Measurements from ENCODE around the gene HIVEP3. TPM values are rescaled to one million over a fixed set of nuclear protein-coding genes. Genes with fewer than 3 reads are reported as not detected.

HIVEP3 gene
- polyA plus RNA-seq, 1 of the 3 experiments (the other 2 are of a cell fraction) = 6.4 TPM

- TF ChIP-seq, protein P1, sequence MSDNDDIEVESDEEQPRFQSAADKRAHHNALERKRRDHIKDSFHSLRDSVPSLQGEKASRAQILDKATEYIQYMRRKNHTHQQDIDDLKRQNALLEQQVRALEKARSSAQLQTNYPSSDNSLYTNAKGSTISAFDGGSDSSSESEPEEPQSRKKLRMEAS (IDR thresholded peaks at IDR 0.05; ENCODE audit: low read depth) = no peak
- TF ChIP-seq SMC3 (IDR thresholded peaks at IDR 0.05; ENCODE audit: low read depth, low read length) (no peak), RAD21 (IDR thresholded peaks at IDR 0.05; ENCODE audit: low read length) (no peak), SIN3A (IDR thresholded peaks at IDR 0.05; ENCODE audit: borderline replicate concordance, low read depth, low read length) (no peak), USF2 (IDR thresholded peaks at IDR 0.05; ENCODE audit: borderline replicate concordance, low read depth, low read length) (no peak), FOSL2 (IDR thresholded peaks at IDR 0.05; ENCODE audit: borderline replicate concordance, low read depth) (no peak), EP300 (IDR thresholded peaks at IDR 0.05; ENCODE audit: borderline replicate concordance in 1 of 2, low read depth in 1 of 2, low read length in 1 of 2) (no peak)
- Histone ChIP-seq H3K4me1 (ENCODE audit: control insufficient read depth in 1 of 2, insufficient read depth in 2 of 2, low read depth in 1 of 2, low read length in 1 of 2) (peaks cover 5 to 23% of the 10 kb centered on the region in 2 experiments; a peak in 2 of 4 replicates), H3K9me3 (no peaks in the 10 kb centered on the region), H3K9ac (no peak overlapping the region), H3K27me3 (ENCODE audit: insufficient read depth) (no peaks in the 10 kb centered on the region), H3K36me3 (replicated peaks in 1 of 2; ENCODE audit: control insufficient read depth in 1 of 2, insufficient read depth in 2 of 2, low read length in 1 of 2) (no peaks in the 10 kb centered on the region), H3K9me2 (no peaks in the 10 kb centered on the region), H3K4me3 (ENCODE audit: low read depth in 2 of 2, low read length in 1 of 2) (no peak overlapping the region), H3K4me2 (no peak overlapping the region), H3K79me2 (ENCODE audit: insufficient read depth) (no peaks in the 10 kb centered on the region), H3K27ac (ENCODE audit: low read depth in 2 of 2, low read length in 1 of 2) (no peak overlapping the region), H2AFZ (ENCODE audit: low read depth) (no peak overlapping the region), H4K20me1 (ENCODE audit: insufficient read depth) (no peaks in the 10 kb centered on the region; the same call in 1 of the 2 replicates), H3F3A (replicated peaks; ENCODE audit: insufficient read depth) (peaks cover 5% of the 10 kb centered on the region)
- ChIA-PET POLR2A (no interaction called here), CTCF (interaction anchor here (1.2 to 4.3 kb wide), 3 partner anchors 19 to 32 kb away, joined by 3 to 20 read pairs (median 14); no protein-coding TSS in a partner anchor)
- DNase-seq = no peak
- WGBS (ENCODE audit: low lambda C conversion rate) = 93% methylated on average over 1 of the region's 1 CpG
These were observed 377.1 kb downstream of the HIVEP3 start for GRCh38 chr1:41541592-41541952.

DNA sequence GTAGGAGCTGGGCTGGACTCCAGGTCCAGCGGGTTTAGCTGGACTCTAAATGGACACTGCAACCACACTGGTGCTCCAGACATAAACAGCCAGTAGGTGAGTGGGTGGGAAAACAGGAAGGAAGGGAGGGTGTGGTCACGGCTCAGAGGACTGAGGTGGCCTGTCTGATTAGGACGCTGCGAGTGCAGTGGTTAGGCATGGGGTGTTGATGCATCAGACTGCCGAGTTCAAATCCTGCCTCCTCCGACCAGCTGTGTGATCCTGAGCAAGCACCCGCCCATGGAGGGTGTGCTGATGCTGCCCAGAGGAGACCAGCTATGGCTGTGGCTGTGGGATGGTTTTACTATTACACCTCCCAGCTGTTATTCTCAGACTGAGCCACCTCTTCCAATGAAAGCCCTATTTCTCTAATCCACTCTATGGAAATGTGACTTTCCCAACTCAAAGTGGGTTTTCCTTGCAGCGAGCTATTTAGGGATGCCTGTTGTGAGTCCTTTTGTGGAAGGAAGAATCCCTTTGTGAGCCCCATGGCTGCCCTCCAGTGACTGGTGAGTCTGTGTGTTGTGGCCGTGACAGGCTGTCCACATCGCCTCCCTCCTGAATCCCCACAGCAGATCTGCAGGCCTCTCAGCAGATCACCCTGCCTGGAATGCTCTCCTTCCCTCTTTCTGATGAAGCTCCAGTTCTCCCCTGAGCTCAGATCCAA, 377.7 kb downstream of the HIVEP3 start:
- no peaks in the 10 kb centered on the region; the same call in 1 of the 2 replicates for H4K20me1 ChIP-seq (ENCODE audit: insufficient read depth)
- H3K36me3 ChIP-seq (replicated peaks in 1 of 2; ENCODE audit: control insufficient read depth in 1 of 2, insufficient read depth in 2 of 2, low read length in 1 of 2) = no peaks in the 10 kb centered on the region
- no peak for TF ChIP-seq NRF1 (IDR thresholded peaks at IDR 0.05; ENCODE audit: low read depth, low read length)
- no peak for TF ChIP-seq GABPA (IDR thresholded peaks at IDR 0.05; ENCODE audit: low read depth)
- no peak for TF ChIP-seq ELF1 (IDR thresholded peaks at IDR 0.05)
- no peak for TF ChIP-seq GATA2 (CRISPR knock-in tag; IDR thresholded peaks at IDR 0.05)
- no peak for TF ChIP-seq MEF2A (IDR thresholded peaks at IDR 0.05; ENCODE audit: borderline replicate concordance, low read depth)
- no peak for TF ChIP-seq POLR2AphosphoS5 (IDR thresholded peaks at IDR 0.05; ENCODE audit: low read depth, low read length)
- H3K9ac ChIP-seq = no peak overlapping the region
- no peaks in the 10 kb centered on the region for H3K79me2 ChIP-seq (ENCODE audit: insufficient read depth)
- H3K9me3 ChIP-seq = no peaks in the 10 kb centered on the region
- no peak overlapping the region for H3K27ac ChIP-seq (ENCODE audit: low read depth in 2 of 2, low read length in 1 of 2)
- no peak overlapping the region for H2AFZ ChIP-seq (ENCODE audit: low read depth)
- H3K4me2 ChIP-seq = no peak overlapping the region
- WGBS (ENCODE audit: low lambda C conversion rate) = 76% methylated on average over 7 of the region's 10 CpGs
- no peaks in the 10 kb centered on the region for H3K27me3 ChIP-seq (ENCODE audit: insufficient read depth)
- peaks cover 5% of the 10 kb centered on the region for H3F3A ChIP-seq (replicated peaks; ENCODE audit: insufficient read depth)
- H3K9me2 ChIP-seq = no peaks in the 10 kb centered on the region
- no peak for DNase-seq
- CTCF ChIA-PET = interaction anchor here (1.2 to 4.3 kb wide), 3 partner anchors 18 to 33 kb away, joined by 3 to 20 read pairs (median 14); no protein-coding TSS in a partner anchor
- POLR2A ChIA-PET = no interaction called here
- H3K4me1 ChIP-seq (ENCODE audit: control insufficient read depth in 1 of 2, insufficient read depth in 2 of 2, low read depth in 1 of 2, low read length in 1 of 2) = peaks cover 5 to 23% of the 10 kb centered on the region in 2 experiments; a peak in 2 of 4 replicates
- no peak overlapping the region for H3K4me3 ChIP-seq (ENCODE audit: low read depth in 2 of 2, low read length in 1 of 2)
